ENCODE measurements around the gene CD6.

Gene CD6

GRCh38 chr11:61042961-61043540 is 71.6 kb downstream of the CD6 start:
- no peak overlapping the region for H4K8ac ChIP-seq (ENCODE audit: low read depth, low read length)
- no peaks in the 10 kb centered on the region for H3K79me1 ChIP-seq (ENCODE audit: low read length)
- no peak overlapping the region for H2BK120ac ChIP-seq (ENCODE audit: low read depth, low read length)
- H3K4me1 ChIP-seq (ENCODE audit: control insufficient read depth, low read depth, low read length): no peaks in the 10 kb centered on the region
- no peaks in the 10 kb centered on the region for H3K27me3 ChIP-seq (ENCODE audit: insufficient read depth, low read length, poor library complexity)
- no peak overlapping the region for H3K56ac ChIP-seq (ENCODE audit: low read length)
- H4K5ac ChIP-seq (ENCODE audit: low read length): no peak overlapping the region
- H3K4ac ChIP-seq (ENCODE audit: low read depth, low read length): no peak overlapping the region
- no peak overlapping the region for H3K18ac ChIP-seq (ENCODE audit: low read length)
- H2AK5ac ChIP-seq (ENCODE audit: low read length): no peak overlapping the region
- WGBS (ENCODE audit: extremely low coverage, insufficient coverage, low lambda C conversion rate): no CpG with 5 or more reads among the region's 14 CpGs
- H3K36me3 ChIP-seq (ENCODE audit: control insufficient read depth, insufficient read depth, low read length): no peaks in the 10 kb centered on the region
- DNase-seq: no peak
- no peaks in the 10 kb centered on the region for H3K79me2 ChIP-seq (ENCODE audit: control insufficient read depth, insufficient read depth, low read length)
- H2BK5ac ChIP-seq (ENCODE audit: low read length): no peak overlapping the region
- H3K9ac ChIP-seq (ENCODE audit: low read length): no peak overlapping the region
- no peak overlapping the region for H3K23ac ChIP-seq (ENCODE audit: low read length)
- H3K27ac ChIP-seq (ENCODE audit: low read depth, low read length): no peak overlapping the region
- no peak overlapping the region for H3K4me2 ChIP-seq (ENCODE audit: low read length)
- H3K4me3 ChIP-seq (ENCODE audit: low read length): no peak overlapping the region
- H2BK15ac ChIP-seq (replicated peaks; ENCODE audit: low read depth): no peak overlapping the region

DNA sequence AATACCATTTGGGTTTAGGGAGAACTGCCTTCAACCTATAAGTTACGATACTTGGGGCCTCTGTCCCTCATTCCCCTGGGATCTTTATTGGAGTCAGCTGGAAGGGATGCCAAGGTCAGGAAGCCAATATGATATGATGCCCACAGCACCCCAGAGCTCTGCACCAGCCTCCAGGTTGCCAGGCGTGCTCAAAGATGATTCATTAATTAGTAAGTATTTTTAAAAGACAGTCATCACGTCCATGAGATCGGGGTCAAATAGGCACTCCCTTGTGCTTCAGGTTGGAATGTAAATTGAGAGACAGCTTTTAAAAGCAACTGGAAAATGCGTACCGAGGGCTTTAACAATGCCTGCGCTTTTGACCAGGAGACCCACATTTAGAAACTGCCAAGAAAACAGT is 73.8 kb downstream of the CD6 start:
- Histone ChIP-seq H3K79me1 (ENCODE audit: low read length) (no peaks in the 10 kb centered on the region), H3K9ac (ENCODE audit: low read length) (no peak overlapping the region), H3K4ac (ENCODE audit: low read depth, low read length) (no peak overlapping the region), H3K27me3 (ENCODE audit: insufficient read depth, low read length, poor library complexity) (no peaks in the 10 kb centered on the region), H2BK15ac (replicated peaks; ENCODE audit: low read depth) (no peak overlapping the region), H3K4me3 (ENCODE audit: low read length) (no peak overlapping the region), H3K56ac (ENCODE audit: low read length) (no peak overlapping the region), H3K4me1 (ENCODE audit: control insufficient read depth, low read depth, low read length) (no peaks in the 10 kb centered on the region), H3K27ac (ENCODE audit: low read depth, low read length) (no peak overlapping the region), H3K23ac (ENCODE audit: low read length) (no peak overlapping the region), H3K36me3 (ENCODE audit: control insufficient read depth, insufficient read depth, low read length) (no peaks in the 10 kb centered on the region), H2BK120ac (ENCODE audit: low read depth, low read length) (no peak overlapping the region), H3K4me2 (ENCODE audit: low read length) (no peak overlapping the region), H3K18ac (ENCODE audit: low read length) (no peak overlapping the region), H4K5ac (ENCODE audit: low read length) (no peak overlapping the region), H4K8ac (ENCODE audit: low read depth, low read length) (no peak overlapping the region), H2AK5ac (ENCODE audit: low read length) (no peak overlapping the region), H3K79me2 (ENCODE audit: control insufficient read depth, insufficient read depth, low read length) (no peaks in the 10 kb centered on the region), H2BK5ac (ENCODE audit: low read length) (no peak overlapping the region)
- no CpG with 5 or more reads among the region's 7 CpGs for WGBS (ENCODE audit: extremely low coverage, insufficient coverage, low lambda C conversion rate)
- no peak for DNase-seq

GRCh38 chr11:61046833-61047232 is 75.4 kb downstream of the CD6 start:
- no peak overlapping the region for H4K5ac ChIP-seq (ENCODE audit: low read length)
- no peak overlapping the region for H3K9ac ChIP-seq (ENCODE audit: low read length)
- no peak overlapping the region for H4K8ac ChIP-seq (ENCODE audit: low read depth, low read length)
- H3K4me2 ChIP-seq (ENCODE audit: low read length): no peak overlapping the region
- H3K4me3 ChIP-seq (ENCODE audit: low read length): no peak overlapping the region
- no peaks in the 10 kb centered on the region for H3K27me3 ChIP-seq (ENCODE audit: insufficient read depth, low read length, poor library complexity)
- no peaks in the 10 kb centered on the region for H3K4me1 ChIP-seq (ENCODE audit: control insufficient read depth, low read depth, low read length)
- H3K27ac ChIP-seq (ENCODE audit: low read depth, low read length): no peak overlapping the region
- no peak overlapping the region for H2BK15ac ChIP-seq (replicated peaks; ENCODE audit: low read depth)
- no peaks in the 10 kb centered on the region for H3K79me2 ChIP-seq (ENCODE audit: control insufficient read depth, insufficient read depth, low read length)
- H3K79me1 ChIP-seq (ENCODE audit: low read length): no peaks in the 10 kb centered on the region
- WGBS (ENCODE audit: extremely low coverage, insufficient coverage, low lambda C conversion rate): no CpG with 5 or more reads among the region's 2 CpGs
- no peak overlapping the region for H3K18ac ChIP-seq (ENCODE audit: low read length)
- no peaks in the 10 kb centered on the region for H3K36me3 ChIP-seq (ENCODE audit: control insufficient read depth, insufficient read depth, low read length)
- no peak overlapping the region for H2AK5ac ChIP-seq (ENCODE audit: low read length)
- H3K4ac ChIP-seq (ENCODE audit: low read depth, low read length): no peak overlapping the region
- DNase-seq: no peak
- H3K56ac ChIP-seq (ENCODE audit: low read length): no peak overlapping the region
- H2BK5ac ChIP-seq (ENCODE audit: low read length): no peak overlapping the region
- no peak overlapping the region for H2BK120ac ChIP-seq (ENCODE audit: low read depth, low read length)
- H3K23ac ChIP-seq (ENCODE audit: low read length): no peak overlapping the region

DNA sequence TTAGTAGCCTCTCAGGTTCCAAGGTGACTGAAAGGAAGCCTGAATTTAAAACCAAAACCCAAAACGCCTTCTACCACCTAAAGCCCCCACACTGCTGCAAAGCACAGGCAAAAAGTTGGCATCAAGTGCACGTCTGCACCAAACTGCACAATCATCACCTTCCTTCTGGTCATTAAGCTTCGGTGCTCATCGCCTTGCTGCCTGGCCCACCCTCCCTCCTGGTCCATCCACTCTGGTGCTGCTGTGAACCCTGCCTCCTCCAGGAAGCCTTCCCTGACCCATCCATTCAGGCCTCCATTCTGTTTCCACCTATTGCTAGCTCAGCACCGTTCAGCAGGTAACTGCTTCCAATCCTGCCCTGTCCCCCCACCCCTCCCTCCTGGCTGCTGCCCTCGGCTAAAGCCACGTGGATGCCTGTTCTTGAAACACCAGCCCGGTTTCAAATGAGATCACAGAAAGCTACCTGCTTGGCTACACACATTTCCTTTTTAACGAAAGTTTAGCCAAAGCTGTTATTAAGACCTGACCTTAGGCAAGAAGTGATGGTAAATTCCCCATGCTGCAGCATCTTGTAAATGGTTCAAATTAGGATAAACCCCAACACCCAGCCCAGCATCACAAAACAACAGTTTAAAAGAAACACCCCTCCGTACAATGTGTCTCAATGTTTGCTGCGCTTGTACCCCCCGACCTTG is 77.0 kb downstream of the CD6 start:
- Histone ChIP-seq H2AK5ac (ENCODE audit: low read length) (no peak overlapping the region), H3K79me1 (ENCODE audit: low read length) (no peaks in the 10 kb centered on the region), H2BK15ac (replicated peaks; ENCODE audit: low read depth) (no peak overlapping the region), H3K27me3 (ENCODE audit: insufficient read depth, low read length, poor library complexity) (no peaks in the 10 kb centered on the region), H3K23ac (ENCODE audit: low read length) (no peak overlapping the region), H3K4me3 (ENCODE audit: low read length) (no peak overlapping the region), H4K5ac (ENCODE audit: low read length) (no peak overlapping the region), H3K36me3 (ENCODE audit: control insufficient read depth, insufficient read depth, low read length) (no peaks in the 10 kb centered on the region), H3K4me2 (ENCODE audit: low read length) (no peak overlapping the region), H3K79me2 (ENCODE audit: control insufficient read depth, insufficient read depth, low read length) (no peaks in the 10 kb centered on the region), H3K27ac (ENCODE audit: low read depth, low read length) (no peak overlapping the region), H3K18ac (ENCODE audit: low read length) (no peak overlapping the region), H3K56ac (ENCODE audit: low read length) (no peak overlapping the region), H3K4ac (ENCODE audit: low read depth, low read length) (no peak overlapping the region), H4K8ac (ENCODE audit: low read depth, low read length) (no peak overlapping the region), H2BK120ac (ENCODE audit: low read depth, low read length) (no peak overlapping the region), H3K9ac (ENCODE audit: low read length) (no peak overlapping the region), H3K4me1 (ENCODE audit: control insufficient read depth, low read depth, low read length) (no peaks in the 10 kb centered on the region), H2BK5ac (ENCODE audit: low read length) (no peak overlapping the region)
- DNase-seq: no peak
- no CpG with 5 or more reads among the region's 12 CpGs for WGBS (ENCODE audit: extremely low coverage, insufficient coverage, low lambda C conversion rate)

DNA sequence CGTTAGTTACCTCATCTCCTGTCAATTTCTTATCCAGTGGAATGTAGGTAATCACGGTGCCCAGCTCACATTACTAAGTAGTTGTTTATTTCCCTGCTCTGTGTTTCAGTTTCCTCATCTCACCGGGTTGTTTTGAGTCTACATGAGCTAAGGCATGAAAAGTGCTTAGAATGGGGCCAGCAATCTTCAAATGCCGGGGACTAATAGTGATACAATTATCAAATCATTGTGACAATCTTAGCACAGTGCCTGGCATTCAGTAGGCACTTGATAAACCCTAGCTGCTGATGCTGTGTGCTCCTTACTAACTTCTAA is 77.5 kb downstream of the CD6 start:
- Histone ChIP-seq H3K4ac (ENCODE audit: low read depth, low read length) (no peak overlapping the region), H3K27me3 (ENCODE audit: insufficient read depth, low read length, poor library complexity) (no peaks in the 10 kb centered on the region)
- no CpG with 5 or more reads among the region's 4 CpGs for WGBS (ENCODE audit: extremely low coverage, insufficient coverage, low lambda C conversion rate)

DNA sequence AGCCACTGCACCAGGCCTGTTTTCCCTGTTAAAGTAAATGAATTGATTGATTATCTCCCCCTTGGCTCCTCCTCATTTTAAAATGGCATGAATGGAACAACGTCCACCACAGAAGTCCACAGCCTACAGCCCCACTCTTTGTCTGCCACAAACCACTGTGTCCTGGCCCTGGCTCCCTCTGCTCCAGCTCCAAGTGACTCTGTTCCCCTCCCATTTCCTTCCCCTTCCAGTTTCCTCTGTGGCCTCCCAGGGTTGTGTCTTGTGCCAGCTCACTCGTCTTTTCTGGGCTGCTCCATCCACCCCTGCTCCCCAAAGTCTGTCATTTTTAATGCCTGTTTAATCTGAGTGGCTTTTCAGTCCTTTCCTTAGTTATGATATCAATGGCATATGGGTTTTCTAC is 78.4 kb downstream of the CD6 start:
- H3K27ac ChIP-seq (ENCODE audit: low read depth, low read length): no peak overlapping the region
- H3K4me3 ChIP-seq (ENCODE audit: low read length): no peak overlapping the region
- H3K4me1 ChIP-seq (ENCODE audit: control insufficient read depth, low read depth, low read length): no peaks in the 10 kb centered on the region
- WGBS (ENCODE audit: extremely low coverage, insufficient coverage, low lambda C conversion rate): no CpG with 5 or more reads among the region's 2 CpGs
- no peaks in the 10 kb centered on the region for H3K79me2 ChIP-seq (ENCODE audit: control insufficient read depth, insufficient read depth, low read length)
- H2AK5ac ChIP-seq (ENCODE audit: low read length): no peak overlapping the region
- H3K79me1 ChIP-seq (ENCODE audit: low read length): no peaks in the 10 kb centered on the region
- H2BK15ac ChIP-seq (replicated peaks; ENCODE audit: low read depth): no peak overlapping the region
- H3K27me3 ChIP-seq (ENCODE audit: insufficient read depth, low read length, poor library complexity): no peaks in the 10 kb centered on the region
- no peak overlapping the region for H3K56ac ChIP-seq (ENCODE audit: low read length)
- no peak overlapping the region for H3K4ac ChIP-seq (ENCODE audit: low read depth, low read length)
- H3K23ac ChIP-seq (ENCODE audit: low read length): no peak overlapping the region
- no peak overlapping the region for H2BK5ac ChIP-seq (ENCODE audit: low read length)
- no peak for DNase-seq
- no peak overlapping the region for H2BK120ac ChIP-seq (ENCODE audit: low read depth, low read length)
- no peaks in the 10 kb centered on the region for H3K36me3 ChIP-seq (ENCODE audit: control insufficient read depth, insufficient read depth, low read length)
- H4K5ac ChIP-seq (ENCODE audit: low read length): no peak overlapping the region
- no peak overlapping the region for H3K9ac ChIP-seq (ENCODE audit: low read length)
- no peak overlapping the region for H4K8ac ChIP-seq (ENCODE audit: low read depth, low read length)
- no peak overlapping the region for H3K4me2 ChIP-seq (ENCODE audit: low read length)
- H3K18ac ChIP-seq (ENCODE audit: low read length): no peak overlapping the region

More for the DNA sequence above, 77.5 kb downstream of the CD6 start:
- Histone ChIP-seq H4K5ac (ENCODE audit: low read length) (no peak overlapping the region), H3K4me3 (ENCODE audit: low read length) (no peak overlapping the region), H3K27ac (ENCODE audit: low read depth, low read length) (no peak overlapping the region), H2BK15ac (replicated peaks; ENCODE audit: low read depth) (no peak overlapping the region), H3K4me2 (ENCODE audit: low read length) (no peak overlapping the region), H2AK5ac (ENCODE audit: low read length) (no peak overlapping the region), H2BK5ac (ENCODE audit: low read length) (no peak overlapping the region), H3K56ac (ENCODE audit: low read length) (no peak overlapping the region), H3K4me1 (ENCODE audit: control insufficient read depth, low read depth, low read length) (no peaks in the 10 kb centered on the region), H4K8ac (ENCODE audit: low read depth, low read length) (no peak overlapping the region), H3K79me1 (ENCODE audit: low read length) (no peaks in the 10 kb centered on the region), H3K9ac (ENCODE audit: low read length) (no peak overlapping the region), H2BK120ac (ENCODE audit: low read depth, low read length) (no peak overlapping the region), H3K79me2 (ENCODE audit: control insufficient read depth, insufficient read depth, low read length) (no peaks in the 10 kb centered on the region), H3K23ac (ENCODE audit: low read length) (no peak overlapping the region), H3K36me3 (ENCODE audit: control insufficient read depth, insufficient read depth, low read length) (no peaks in the 10 kb centered on the region), H3K18ac (ENCODE audit: low read length) (no peak overlapping the region)
- no peak for DNase-seq

All from mesendoderm (in vitro differentiated cells).